HG03097 (cell line): Measurements from ENCODE around the gene TNK1.
A peak's percentile ranks its signal among the peaks of the same experiment; 100 is the strongest.
"Not testable (repeated sequence)": the region's sequence is repeated elsewhere in the genome, so short reads cannot be mapped to it uniquely, and the experiment has no call there.

Experiments used
- ATAC-seq: cut with Tn5 transposase; IDR thresholded peaks from one replicate; pipeline ENCODE4 v1.9.1; 2021; ENCODE audit not compliant: unreplicated experiment, low FRiP score

Gene TNK1

GRCh38 chr17:7380855-7381683 lies at the start of gene TNK1:
TNK1 (plus strand) TSS chr17:7381089; CDS start chr17:7382927, 1,838 bp downstream.
- no peak for ATAC-seq

- ATAC-seq: no peak
Measured at GRCh38 chr17:7332111-7332510, 48.8 kb upstream of the TNK1 start.

- not testable (repeated sequence) for ATAC-seq
Measured at GRCh38 chr17:7332600-7333069, 48.3 kb upstream of the TNK1 start.

- ATAC-seq: no peak
Measured at GRCh38 chr17:7334938-7335538, 45.9 kb upstream of the TNK1 start.

GRCh38 chr17:7335765-7336164 lies 45.1 kb upstream of the TNK1 start:
- ATAC-seq: not testable (repeated sequence)

- ATAC-seq: no peak
Measured at GRCh38 chr17:7336240-7337175, 44.4 kb upstream of the TNK1 start, which contains the start of gene ACAP1. ACAP1 (plus strand) TSS chr17:7336529; CDS start chr17:7336735, 206 bp downstream.

DNA sequence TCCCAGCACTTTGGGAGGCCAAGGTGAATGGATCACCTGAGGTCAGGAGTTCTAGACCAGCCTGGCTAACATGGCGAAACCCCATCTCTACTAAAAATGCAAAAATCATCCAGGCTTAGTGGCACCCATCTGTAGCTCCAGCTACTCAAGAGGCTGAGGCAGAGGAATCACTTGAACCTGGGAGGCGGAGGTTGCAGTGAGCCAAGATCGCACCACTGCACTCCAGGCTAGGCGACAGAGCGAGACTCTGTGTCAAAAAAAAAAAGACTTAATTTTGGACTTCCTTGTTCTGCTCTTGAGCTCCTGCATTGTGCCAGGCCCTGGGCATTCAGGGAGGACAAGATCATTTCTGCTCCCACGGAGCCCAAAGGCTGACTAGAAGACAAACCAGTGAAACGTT lies 43.3 kb upstream of the TNK1 start:
- not testable (repeated sequence) for ATAC-seq

DNA sequence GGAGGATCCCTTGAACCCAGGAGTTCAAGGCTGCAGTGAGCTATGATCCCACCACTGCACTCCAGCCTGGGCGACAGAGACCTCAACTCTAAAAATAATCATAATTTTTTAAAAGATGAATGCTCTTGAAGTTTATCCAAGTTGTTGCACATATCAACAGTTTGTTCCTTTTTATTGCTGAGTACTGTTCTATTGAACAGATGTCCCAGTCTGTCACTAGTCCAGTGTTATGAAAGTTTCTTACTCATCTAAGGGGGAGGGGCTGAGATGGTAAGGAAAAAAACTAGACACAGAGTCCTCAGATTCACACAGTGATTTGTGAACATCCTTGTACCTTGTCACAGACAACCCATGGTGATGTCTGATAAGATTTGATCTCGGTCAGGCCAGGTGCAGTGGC lies 40.7 kb upstream of the TNK1 start:
- ATAC-seq: no peak

DNA sequence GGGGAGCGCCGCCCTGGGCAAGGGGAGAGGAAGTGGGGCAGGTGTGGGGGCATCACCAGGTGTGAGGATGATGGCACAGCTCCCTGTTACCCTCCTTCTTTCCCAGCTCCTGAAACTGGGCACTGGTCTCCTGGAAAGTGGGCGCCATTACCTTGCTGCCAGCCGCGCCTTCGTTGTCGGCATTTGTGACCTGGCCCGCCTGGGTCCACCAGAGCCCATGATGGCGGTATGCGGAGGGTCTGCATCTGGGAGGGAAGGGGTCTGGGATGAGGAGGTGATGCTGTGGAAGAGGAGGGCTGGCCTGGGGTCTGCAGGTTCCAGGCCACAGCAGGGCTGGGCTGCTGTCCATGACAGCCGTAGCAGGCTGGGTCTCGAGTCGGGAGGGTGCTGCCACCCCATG lies 39.0 kb upstream of the TNK1 start:
- ATAC-seq: no peak

DNA sequence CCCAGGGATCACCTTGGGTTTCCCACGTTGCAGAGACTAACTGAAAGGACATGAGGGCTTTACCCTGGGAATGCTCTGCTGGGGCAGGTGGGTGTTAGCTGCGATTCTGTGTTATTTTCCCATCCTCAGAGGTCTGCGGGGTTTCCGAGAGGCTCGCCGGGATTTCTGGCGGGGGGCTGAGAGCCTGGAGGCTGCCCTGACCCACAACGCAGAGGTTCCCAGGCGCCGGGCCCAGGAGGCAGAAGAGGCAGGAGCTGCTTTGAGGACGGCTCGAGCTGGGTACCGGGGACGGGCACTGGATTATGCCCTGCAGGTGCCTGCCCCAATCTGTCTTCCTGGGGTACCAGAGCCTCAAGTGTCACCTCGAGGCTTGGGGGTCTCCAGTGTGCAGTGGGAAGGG lies 37.6 kb upstream of the TNK1 start:
- ATAC-seq: no peak

DNA sequence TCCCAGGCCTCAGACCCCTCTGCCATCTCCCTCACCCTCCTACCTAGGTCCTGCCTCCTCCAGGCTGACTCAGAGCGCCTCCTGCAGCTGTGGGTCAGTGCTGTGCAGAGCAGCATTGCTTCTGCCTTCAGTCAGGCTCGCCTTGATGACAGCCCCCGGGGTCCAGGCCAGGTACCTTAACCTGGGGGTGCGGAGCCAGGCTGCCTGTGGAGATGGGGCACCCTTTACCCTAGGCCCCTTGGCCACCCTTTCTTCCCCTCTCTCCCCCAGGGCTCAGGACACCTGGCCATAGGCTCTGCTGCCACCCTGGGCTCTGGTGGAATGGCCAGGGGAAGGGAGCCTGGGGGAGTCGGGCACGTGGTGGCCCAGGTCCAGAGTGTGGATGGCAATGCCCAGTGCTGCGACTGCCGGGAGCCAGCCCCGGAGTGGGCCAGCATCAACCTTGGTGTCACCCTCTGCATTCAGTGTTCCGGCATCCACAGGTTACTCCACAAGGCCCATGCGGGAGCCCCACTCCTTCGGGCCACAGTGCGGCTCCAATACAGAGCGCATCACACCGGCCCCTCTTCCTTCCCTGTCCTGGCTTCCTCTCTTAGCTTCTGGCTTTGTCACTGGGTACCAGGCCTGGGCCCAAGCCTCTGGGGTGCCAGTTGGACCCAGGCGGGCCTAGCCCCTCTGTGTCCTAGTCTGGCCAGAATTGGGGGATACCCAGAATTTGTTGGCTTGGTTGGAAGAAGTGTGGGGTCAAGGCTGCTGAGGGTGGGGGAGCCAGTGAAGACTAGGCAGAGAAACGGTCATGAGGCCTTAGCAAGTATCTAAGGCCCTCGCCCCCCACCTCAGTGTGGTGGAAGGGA lies 33.9 kb upstream of the TNK1 start:
- ATAC-seq: no peak

DNA sequence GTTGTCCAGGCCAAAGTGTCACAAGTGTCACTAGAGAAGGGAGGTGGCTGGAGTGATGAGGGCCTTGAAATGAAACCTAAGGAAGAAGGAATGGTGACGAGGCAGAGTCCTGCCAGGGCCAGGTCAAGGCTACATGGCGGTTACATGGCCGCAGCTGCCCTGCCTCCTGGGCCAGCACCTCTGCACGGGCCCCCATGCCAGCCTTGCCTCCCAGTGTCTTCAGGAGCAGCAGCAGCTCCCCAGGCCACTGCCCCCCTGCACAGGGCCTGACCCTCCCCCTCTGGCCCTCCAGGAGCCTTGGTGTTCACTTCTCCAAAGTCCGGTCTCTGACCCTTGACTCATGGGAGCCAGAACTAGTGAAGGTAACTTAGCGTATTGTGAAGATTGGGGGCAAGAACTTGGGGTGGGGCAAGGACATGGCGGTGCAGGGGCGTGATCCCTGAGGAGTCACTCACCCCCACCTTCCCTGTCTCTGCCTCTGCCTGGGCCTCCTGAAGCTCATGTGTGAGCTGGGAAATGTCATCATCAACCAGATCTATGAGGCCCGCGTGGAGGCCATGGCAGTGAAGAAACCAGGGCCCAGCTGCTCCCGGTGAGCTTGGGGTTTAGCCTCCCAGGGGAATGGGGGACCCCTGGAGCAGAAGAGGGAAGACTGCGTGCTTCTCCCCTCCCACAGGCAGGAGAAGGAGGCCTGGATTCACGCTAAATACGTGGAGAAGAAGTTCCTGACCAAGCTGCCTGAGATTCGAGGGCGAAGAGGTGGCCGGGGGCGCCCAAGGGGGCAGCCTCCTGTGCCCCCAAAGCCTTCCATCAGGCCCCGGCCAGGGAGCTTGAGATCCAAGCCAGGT lies 33.0 kb upstream of the TNK1 start:
- no peak for ATAC-seq

GRCh38 chr17:7348478-7349242 lies 32.2 kb upstream of the TNK1 start:
- ATAC-seq: no peak

- ATAC-seq: peak; percentile 55
Measured at GRCh38 chr17:7351665-7352502, 29.0 kb upstream of the TNK1 start, which contains the start of gene KCTD11. KCTD11 (plus strand) TSS chr17:7352162.

DNA sequence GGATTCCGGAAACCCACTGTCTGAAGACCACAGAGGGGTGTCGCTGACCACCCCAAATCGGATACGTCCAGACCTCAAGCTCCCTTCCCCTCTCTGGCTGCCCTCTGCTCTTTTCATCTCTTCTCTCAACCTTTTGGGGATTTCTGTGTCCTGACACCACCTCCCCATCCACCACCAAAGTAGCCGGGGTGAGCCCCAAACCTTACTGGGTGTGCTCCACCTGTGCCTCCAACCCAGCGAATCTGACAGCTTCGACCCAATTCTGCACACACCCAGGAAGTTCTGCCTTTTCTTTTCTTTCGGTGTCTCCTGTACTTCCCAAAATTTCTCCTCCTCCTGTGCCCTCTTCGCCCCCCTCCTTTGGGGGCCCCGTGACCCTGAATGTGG lies 28.4 kb upstream of the TNK1 start:
- no peak for ATAC-seq

- ATAC-seq: no peak
Measured at GRCh38 chr17:7352910-7353635, 27.8 kb upstream of the TNK1 start.
